Measurements from ENCODE around the gene TADA2A.

Gene TADA2A

DNA sequence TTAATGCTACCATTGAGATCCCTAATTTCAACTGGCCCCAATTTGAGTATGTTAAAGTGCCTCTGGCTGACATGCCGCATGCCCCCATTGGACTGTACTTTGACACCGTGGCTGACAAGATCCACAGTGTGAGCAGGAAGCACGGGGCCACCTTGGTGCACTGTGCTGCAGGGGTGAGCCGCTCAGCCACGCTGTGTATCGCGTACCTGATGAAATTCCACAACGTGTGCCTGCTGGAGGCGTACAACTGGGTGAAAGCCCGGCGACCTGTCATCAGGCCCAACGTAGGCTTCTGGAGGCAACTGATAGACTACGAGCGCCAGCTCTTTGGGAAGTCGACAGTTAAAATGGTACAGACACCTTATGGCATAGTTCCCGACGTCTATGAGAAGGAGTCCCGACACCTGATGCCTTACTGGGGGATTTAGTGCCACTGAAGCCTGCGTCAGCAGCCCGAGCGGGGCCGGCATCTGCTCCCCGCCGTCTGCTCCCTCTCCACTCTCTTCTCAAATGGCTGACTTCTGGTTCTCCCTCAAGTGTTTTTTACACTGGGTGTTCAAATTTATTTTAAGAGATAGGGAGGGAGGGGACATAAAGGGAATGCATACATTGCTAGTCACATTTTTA, 105.9 kb downstream of the TADA2A start:
- no peak for DNase-seq (ENCODE audit: low read depth)
- no peak overlapping the region for H3K4me3 ChIP-seq (ENCODE audit: low read length)
- TF ChIP-seq, protein P1, sequence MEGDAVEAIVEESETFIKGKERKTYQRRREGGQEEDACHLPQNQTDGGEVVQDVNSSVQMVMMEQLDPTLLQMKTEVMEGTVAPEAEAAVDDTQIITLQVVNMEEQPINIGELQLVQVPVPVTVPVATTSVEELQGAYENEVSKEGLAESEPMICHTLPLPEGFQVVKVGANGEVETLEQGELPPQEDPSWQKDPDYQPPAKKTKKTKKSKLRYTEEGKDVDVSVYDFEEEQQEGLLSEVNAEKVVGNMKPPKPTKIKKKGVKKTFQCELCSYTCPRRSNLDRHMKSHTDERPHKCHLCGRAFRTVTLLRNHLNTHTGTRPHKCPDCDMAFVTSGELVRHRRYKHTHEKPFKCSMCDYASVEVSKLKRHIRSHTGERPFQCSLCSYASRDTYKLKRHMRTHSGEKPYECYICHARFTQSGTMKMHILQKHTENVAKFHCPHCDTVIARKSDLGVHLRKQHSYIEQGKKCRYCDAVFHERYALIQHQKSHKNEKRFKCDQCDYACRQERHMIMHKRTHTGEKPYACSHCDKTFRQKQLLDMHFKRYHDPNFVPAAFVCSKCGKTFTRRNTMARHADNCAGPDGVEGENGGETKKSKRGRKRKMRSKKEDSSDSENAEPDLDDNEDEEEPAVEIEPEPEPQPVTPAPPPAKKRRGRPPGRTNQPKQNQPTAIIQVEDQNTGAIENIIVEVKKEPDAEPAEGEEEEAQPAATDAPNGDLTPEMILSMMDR (IDR thresholded peaks at IDR 0.05; ENCODE audit: insufficient read depth, low read depth, low read length, missing control alignments): no peak

DNA sequence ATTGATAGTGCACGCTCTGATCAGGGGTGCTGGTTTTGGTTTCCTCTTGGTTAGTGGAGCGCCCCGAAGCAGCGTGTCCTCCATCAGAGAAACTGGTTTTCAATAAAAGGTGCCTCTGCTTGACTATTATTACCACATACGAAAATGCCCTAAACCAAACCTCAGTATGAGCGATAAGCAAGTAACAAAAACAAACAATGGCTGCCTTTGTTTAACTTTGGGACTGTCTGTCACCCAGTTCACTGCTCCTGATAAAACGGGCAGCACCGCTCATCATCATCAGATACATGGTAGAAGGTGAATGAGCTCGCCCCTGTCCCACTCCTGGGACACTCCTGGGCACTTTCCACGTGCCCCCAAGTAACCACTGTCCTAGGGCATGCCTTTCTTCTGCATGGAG, 107.0 kb downstream of the TADA2A start:
- DNase-seq (ENCODE audit: low read depth): no peak
- H3K4me3 ChIP-seq (ENCODE audit: low read length): no peak overlapping the region
- TF ChIP-seq, protein P1 (IDR thresholded peaks at IDR 0.05; ENCODE audit: insufficient read depth, low read depth, low read length, missing control alignments): no peak

DNA sequence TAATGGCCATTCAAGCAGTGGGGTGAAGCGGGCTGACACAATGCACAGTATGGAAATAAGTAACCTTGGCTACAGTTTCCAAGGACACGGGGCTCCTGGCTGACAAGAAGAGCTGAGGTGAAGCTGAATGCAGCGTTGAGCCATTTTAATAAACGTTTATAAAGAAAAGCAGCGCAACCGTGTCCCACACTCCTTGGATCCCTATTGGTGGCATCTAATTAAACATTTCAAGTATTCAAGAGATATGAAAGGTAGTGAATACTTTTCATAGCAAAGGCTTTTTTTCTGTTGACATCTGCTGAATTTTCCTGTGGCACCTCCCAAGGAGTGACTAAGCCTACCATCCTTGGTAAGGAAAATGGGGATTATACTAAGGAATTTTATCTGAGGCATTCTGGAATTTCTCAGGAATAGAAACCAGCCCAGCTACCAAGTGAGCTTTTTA, 109.5 kb downstream of the TADA2A start:
- TF ChIP-seq, protein P1 (IDR thresholded peaks at IDR 0.05; ENCODE audit: insufficient read depth, low read depth, low read length, missing control alignments): no peak
- H3K4me3 ChIP-seq (ENCODE audit: low read length): no peak overlapping the region
- DNase-seq (ENCODE audit: low read depth): peak; percentile 48

DNA sequence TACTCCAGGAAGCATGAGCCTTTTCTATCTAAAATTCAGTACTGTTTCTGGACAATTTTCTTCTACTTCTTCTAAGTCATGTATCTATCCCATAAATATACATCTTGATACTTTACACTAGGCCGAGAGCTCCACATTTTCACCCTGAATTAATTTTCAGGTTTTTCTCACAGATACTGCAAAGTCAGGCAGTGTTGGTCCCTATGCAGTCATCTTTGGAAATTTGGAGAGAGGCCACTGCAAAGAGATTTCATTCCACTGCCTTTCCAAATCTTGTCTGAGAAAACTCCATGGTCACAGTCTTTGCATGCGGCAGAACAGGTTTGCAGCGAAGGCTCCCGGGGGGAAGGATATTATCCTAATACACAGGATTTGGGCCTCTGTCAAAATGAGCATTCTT, 111.2 kb downstream of the TADA2A start:
- no peak for DNase-seq (ENCODE audit: low read depth)
- H3K4me3 ChIP-seq (ENCODE audit: low read length): no peak overlapping the region
- TF ChIP-seq, protein P1 (IDR thresholded peaks at IDR 0.05; ENCODE audit: insufficient read depth, low read depth, low read length, missing control alignments): no peak

DNA sequence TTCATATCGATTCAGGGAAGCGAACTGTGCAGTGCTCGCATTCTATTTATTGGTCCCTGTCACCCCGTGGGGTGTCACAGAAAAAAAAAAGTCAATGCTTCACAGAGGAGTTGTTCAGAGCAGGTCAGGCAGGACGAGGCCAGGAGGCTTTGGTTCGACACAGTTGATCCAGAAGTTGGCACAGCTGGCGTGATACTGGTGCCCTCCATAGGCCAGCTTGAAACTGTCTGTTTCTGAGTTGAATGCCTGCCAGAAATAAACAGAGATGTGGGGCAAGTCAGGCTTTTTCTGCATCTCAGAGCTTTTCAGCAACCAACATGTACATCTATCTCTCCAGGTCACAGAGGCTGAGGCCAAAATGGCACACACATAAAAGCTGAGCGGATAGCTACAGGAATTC, 112.1 kb downstream of the TADA2A start:
- no peak for DNase-seq (ENCODE audit: low read depth)
- TF ChIP-seq, protein P1 (IDR thresholded peaks at IDR 0.05; ENCODE audit: insufficient read depth, low read depth, low read length, missing control alignments): peak; percentile 9

DNA sequence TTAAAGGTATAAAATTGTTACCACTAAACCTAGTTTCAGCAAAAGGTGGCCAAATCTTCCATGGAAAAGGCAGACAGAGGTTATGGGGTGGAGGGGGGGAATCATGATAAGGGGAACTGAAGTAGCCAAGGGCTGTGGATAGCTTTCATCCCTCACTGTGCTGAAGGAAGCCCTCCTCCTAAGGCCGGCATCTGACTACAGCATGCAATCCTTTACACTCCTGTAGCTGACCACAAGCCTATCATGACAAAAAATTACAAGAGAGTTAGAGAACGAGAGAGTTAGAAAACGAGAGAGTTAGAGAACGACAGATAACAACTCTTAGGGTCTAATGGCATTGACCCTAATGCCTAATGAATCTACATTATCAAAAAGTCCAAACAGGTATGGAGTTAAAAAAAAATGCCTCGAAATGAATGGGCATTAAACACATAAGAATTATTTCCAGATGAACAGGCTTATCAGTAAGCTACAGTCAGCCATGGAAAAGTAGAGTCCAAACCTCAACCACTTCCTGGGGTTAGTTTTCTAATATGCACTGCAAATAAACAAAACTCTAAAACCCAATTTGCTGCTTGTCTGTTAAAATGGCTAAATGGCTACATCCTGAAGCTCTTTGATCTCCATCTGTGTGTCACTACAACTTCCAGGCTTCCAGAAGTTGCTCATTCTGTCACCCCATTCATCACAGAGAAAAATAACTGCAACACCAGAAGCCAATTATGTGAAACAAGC, 112.7 kb downstream of the TADA2A start:
- H3K4me3 ChIP-seq (ENCODE audit: low read length): no peak overlapping the region
- TF ChIP-seq, protein P1 (IDR thresholded peaks at IDR 0.05; ENCODE audit: insufficient read depth, low read depth, low read length, missing control alignments): no peak
- no peak for DNase-seq (ENCODE audit: low read depth)

More for the DNA sequence above, 112.1 kb downstream of the TADA2A start:
- H3K4me3 ChIP-seq (ENCODE audit: low read length): no peak overlapping the region
